Measurements from ENCODE around the gene DDX10.

DNA sequence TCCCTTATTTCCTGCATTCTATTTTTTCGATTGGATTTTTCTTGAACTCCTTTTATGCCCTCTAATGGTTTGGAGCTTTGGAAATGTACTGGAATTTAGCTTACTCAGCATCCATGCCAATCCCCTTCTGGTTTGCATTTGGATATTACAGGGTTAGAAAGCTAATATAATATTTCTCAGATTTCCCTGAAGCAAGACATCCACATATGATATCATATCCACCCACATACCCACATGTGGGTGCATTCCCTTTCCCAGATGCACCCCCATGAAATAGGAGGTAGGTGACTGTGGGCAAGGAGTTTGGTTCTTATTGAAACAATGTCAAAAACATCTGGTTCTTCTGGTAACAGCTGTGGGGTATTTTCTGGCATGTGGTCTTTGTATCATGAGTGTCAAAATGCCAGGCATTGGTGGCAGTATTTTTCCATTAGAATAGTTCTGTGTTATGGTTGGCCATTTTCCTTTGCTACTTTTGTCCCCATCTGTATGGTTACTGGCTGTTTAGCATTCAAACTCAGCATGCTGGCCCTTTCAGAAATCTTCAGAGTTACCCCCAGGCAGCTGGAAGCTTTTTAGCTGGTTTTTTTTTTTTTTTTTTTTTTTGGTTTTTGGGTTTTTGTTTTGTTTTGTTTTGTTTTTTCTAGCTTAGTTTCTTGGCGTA, 32.7 kb upstream of the DDX10 start:
- TF ChIP-seq, protein P1, sequence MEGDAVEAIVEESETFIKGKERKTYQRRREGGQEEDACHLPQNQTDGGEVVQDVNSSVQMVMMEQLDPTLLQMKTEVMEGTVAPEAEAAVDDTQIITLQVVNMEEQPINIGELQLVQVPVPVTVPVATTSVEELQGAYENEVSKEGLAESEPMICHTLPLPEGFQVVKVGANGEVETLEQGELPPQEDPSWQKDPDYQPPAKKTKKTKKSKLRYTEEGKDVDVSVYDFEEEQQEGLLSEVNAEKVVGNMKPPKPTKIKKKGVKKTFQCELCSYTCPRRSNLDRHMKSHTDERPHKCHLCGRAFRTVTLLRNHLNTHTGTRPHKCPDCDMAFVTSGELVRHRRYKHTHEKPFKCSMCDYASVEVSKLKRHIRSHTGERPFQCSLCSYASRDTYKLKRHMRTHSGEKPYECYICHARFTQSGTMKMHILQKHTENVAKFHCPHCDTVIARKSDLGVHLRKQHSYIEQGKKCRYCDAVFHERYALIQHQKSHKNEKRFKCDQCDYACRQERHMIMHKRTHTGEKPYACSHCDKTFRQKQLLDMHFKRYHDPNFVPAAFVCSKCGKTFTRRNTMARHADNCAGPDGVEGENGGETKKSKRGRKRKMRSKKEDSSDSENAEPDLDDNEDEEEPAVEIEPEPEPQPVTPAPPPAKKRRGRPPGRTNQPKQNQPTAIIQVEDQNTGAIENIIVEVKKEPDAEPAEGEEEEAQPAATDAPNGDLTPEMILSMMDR (optimal IDR thresholded peaks at IDR 0.05 in 1 of 3, IDR thresholded peaks at IDR 0.05 in 1 of 3, conservative IDR thresholded peaks at IDR 0.05 in 1 of 3; ENCODE audit: extremely low read depth in 1 of 3, insufficient read depth in 2 of 3, low read length in 3 of 3): no peak
- TF ChIP-seq EZH2 (IDR thresholded peaks at IDR 0.05; ENCODE audit: low read length): no peak
